Neural progenitor cell (in vitro differentiated cells): ENCODE data around the gene GPS1.

Experiments
- CTCF ChIP-seq: fragments of 200-600 bp; sonication (generic); IDR thresholded peaks from 2 replicates; pipeline ENCODE4 v1.5.1; 2017; ENCODE audit warnings: antibody characterized with exemption, mild to moderate bottlenecking
- EZH2 ChIP-seq: fragments of 200-600 bp; sonication (generic); IDR thresholded peaks from 2 replicates; pipeline ENCODE4 v1.6.1; 2017; ENCODE audit warnings: antibody characterized with exemption, mild to moderate bottlenecking, moderate library complexity
- EZH2phosphoT487 ChIP-seq: fragments of 200-600 bp; sonication (generic); IDR thresholded peaks from 2 replicates; pipeline ENCODE4 v1.6.1; 2017; ENCODE audit warnings: antibody characterized with exemption

DNA sequence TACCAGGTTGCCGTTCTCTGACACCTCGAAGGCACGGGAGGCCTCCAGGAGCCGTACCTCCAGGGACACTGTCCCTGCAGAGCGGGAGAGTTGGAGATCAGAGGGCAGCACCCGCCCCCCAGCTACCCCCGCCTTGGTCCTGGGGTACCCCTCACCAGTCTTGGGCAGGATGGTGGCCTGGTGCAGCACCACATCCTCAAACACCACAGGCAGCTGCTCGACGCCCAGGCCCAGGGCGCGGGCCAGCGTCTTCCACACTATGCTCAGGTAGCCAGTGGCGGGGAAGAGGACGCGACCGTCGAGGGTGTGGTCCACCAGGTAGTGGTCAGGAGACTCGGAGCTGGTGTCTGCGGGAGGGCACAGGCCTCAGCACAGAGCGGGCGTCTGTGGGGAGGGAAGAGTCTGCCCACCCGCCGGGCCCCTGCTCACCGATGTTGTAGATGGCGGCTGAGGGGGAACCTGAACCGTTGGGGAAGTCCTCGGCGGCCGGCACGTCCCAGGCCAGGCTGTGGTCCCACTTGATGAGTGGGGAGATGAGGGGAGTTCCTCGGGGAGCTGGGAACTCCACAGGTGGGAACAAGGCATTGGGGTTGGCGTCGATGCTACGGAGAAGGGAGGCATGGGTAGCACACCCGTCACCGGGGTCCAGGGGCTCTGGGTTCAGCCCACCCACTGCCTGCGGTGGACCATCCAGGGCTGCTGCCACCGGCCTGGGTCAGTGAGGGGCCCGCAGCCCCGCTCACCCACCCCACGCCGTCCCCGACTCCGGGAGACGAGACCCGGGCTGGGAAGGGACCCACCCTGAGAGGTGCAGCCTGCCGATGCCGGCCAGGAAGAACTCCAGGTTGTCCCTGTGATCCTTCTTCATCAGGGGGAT is 36.5 kb downstream of the GPS1 start:
- TF ChIP-seq CTCF (no peak), EZH2 (no peak), EZH2phosphoT487 (no peak)
